GM23248 (cell line): ENCODE results near the gene SMARCB1.

ENCODE experiments used
- EZH2 ChIP-seq: fragments of 200-600 bp; sonication (generic); IDR thresholded peaks from 2 replicates; pipeline ENCODE4 v1.6.1; 2018; ENCODE audit warnings: antibody characterized with exemption, mild to moderate bottlenecking; ENCODE audit not compliant: insufficient read depth, poor library complexity, severe bottlenecking
- EZH2phosphoT487 ChIP-seq: fragments of 200-600 bp; sonication (generic); IDR thresholded peaks from 2 replicates; pipeline ENCODE4 v1.6.1; 2018; ENCODE audit warnings: antibody characterized with exemption, moderate library complexity, mild to moderate bottlenecking, low read depth; ENCODE audit not compliant: insufficient read depth

GRCh38 chr22:23883658-23884057 is 96.9 kb downstream of the SMARCB1 start:
- TF ChIP-seq EZH2 (no peak), EZH2phosphoT487 (no peak)
